ENCODE measurements around the gene CHD9NB.

The CHD9NB gene

DNA sequence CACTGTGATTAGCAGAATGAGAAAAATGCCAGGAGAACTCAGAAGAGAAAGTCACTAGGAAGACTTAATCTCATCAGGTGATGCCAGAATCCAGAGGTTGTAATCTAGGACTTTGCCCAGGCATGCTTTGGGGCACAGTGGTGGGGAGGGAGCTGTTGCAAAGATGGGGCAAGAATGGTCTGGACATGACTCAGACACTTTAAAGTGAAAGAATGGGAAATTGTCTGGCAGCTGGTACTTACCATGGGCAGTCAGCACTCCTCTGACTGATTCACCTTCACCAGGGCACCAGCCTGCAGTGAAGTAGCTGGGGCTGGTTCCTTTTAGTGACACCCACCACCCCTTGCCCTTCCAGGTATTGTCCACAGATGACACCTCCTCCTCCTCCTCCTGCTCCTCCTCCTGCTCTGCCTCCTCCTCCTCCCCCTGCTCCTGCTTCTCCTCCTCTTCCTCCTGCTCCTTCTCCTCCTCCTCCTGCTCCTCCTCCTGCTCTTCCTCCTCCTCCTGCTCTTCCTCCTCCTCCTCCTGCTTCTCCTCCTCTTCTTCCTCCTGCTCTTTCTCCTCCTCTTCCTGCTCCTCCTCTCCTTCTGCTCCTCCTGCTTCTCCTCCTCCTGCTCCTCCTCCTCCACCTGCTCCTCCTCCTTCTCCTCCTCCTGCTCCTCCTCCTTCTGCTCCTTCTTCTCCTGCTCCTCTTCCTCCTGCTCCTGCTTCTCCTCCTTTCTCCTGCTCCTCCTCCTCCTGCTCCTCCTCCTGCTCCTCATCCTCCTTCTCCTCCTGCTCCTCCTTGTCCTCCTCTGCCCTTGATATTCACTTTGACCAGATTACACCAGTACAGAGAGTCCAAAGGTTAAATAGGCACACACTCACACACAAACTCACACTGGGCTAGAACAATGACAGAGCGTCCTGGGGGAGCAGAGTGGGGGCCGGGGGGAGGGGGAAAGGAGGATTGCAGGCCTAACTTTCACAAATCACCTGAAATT, at the start of gene CHD9NB:
Gene CHD9NB, minus strand, starts transcription at position 379 of the 983 bp plus-strand sequence. CDS start 8,739 bp downstream, outside the sequence.
- DNase-seq (ENCODE audit: extremely low read depth, low read depth) = peak; percentile 86
- peak within 1 kb of the TSS; percentile 38 for H3K4me3 ChIP-seq (replicated peaks; ENCODE audit: low read depth, low read length)
- TF ChIP-seq CTCF (IDR thresholded peaks at IDR 0.05; ENCODE audit: low read depth, low read length, missing control alignments) = no peak

- no peak for DNase-seq (ENCODE audit: extremely low read depth, low read depth)
- no peak for TF ChIP-seq CTCF (IDR thresholded peaks at IDR 0.05; ENCODE audit: low read depth, low read length, missing control alignments)
- no peak overlapping the region for H3K4me3 ChIP-seq (replicated peaks; ENCODE audit: low read depth, low read length)
Measured at GRCh38 chr16:53100889-53101288, 48.2 kb upstream of the CHD9NB start.

DNA sequence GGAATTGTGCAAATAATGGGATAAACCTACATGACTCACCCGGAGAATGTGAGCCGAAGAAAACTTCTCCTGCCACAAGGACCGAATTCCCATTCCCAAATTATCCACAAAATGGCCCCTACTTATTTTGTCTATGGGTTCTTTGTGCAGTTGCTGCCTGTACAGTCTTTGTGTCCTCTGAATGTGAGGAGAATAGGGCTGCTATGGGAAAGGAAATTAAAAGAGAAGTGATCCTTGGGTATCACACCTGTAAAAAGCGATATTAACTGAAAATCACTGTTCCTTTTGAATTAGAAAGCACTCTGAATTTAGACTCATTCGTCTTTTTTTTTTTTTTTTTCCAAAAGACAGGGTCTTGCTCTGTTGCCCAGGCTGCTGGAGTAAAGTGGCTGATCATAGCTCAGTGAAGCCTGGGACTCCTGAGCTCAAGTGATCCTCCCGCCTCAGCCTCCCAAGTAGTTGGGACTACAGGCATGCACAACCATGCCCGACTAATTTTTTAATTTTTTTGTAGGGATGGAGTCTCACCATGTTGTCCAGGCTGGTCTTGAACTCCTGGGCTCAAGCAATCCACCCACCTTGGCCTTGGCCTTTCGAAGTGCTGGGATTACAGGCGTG, 47.5 kb upstream of the CHD9NB start:
- TF ChIP-seq CTCF (IDR thresholded peaks at IDR 0.05; ENCODE audit: low read depth, low read length, missing control alignments) = no peak
- peak overlapping the region; percentile 26 for H3K4me3 ChIP-seq (replicated peaks; ENCODE audit: low read depth, low read length)
- no peak for DNase-seq (ENCODE audit: extremely low read depth, low read depth)

DNA sequence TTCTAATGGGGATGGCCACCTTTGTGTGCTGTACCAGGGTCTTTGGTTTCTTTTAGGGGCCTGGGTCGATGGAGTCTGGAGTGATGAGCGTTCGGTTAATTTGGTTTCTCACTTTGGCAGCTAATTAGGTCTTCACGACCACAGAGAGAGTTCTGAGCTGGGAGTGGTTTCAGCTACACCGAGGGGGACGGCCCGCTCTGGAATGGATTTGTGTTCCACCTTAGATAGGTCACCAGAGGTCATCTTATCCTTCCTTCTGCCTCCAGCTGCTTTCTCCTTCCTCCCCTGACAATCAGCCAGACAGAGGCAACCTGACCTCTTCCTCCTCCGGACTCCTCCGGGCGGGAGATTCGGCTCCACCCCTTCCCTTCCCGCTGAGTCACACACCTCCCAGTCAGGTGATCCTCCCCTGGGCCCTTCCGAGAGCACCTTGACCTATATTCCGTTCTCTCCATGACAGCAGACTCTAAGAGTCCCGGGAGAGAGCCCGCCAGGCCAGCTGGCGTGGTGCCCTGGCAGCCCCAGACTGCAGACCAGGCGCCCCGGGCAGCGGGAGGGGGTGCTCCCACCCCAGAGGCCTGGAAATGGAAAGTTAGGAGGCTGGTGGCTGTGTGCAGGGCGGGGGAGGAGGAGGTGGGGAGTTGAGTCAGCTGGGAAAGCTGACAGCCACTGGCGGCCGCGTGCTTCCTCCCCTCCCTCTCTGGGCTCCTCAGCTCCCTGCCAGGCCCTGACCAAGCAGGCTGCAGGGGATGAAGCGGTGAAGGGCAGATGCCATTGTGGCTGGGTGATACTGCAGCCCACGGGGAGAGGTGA, 46.8 kb upstream of the CHD9NB start:
- TF ChIP-seq CTCF (IDR thresholded peaks at IDR 0.05; ENCODE audit: low read depth, low read length, missing control alignments) = no peak
- peak overlapping the region; percentile 26 for H3K4me3 ChIP-seq (replicated peaks; ENCODE audit: low read depth, low read length)
- DNase-seq (ENCODE audit: extremely low read depth, low read depth) = no peak

GRCh38 chr16:53098526-53099317, 46.0 kb upstream of the CHD9NB start:
- no peak for DNase-seq (ENCODE audit: extremely low read depth, low read depth)
- peak overlapping the region; percentile 26 for H3K4me3 ChIP-seq (replicated peaks; ENCODE audit: low read depth, low read length)
- no peak for TF ChIP-seq CTCF (IDR thresholded peaks at IDR 0.05; ENCODE audit: low read depth, low read length, missing control alignments)

DNA sequence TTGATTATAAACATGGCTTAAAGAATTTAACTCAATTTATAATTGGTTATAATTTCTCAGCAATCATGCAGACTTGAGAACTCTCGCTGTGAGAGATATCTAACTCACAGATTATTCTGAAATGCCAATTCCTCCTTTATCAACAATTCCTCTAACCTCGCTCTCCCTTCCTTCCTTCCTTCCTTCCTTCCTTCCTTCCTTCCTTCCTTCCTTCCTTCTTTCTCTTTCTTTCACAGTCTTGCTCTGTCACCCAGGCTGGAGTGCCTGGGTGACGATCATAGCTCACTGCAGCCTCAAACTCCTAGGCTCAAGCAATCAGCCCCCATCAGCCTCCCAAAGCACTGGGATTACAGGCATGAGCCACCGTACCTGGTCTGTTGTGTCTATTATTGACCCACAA, 44.5 kb upstream of the CHD9NB start:
- DNase-seq (ENCODE audit: extremely low read depth, low read depth) = no peak
- TF ChIP-seq CTCF (IDR thresholded peaks at IDR 0.05; ENCODE audit: low read depth, low read length, missing control alignments) = no peak
- H3K4me3 ChIP-seq (replicated peaks; ENCODE audit: low read depth, low read length) = no peak overlapping the region

Measured in HFF-Myc (cell line).